Loucy (cell line): ENCODE data around the gene CACNA2D3.

Experiments
- EZH2phosphoT487 ChIP-seq: fragments of 200-600 bp; IDR thresholded peaks from 2 replicates; pipeline ENCODE4 v1.6.1; 2018; ENCODE audit warnings: antibody characterized with exemption, mild to moderate bottlenecking, moderate library complexity, borderline replicate concordance
- TF ChIP-seq, protein P1 (sequence below): fragments of 200-600 bp; sonication (generic); conservative IDR thresholded peaks from 2 replicates; pipeline ENCODE4 v1.5.1; 2014; ENCODE audit warnings: mild to moderate bottlenecking, antibody characterized with exemption, low read length

DNA sequence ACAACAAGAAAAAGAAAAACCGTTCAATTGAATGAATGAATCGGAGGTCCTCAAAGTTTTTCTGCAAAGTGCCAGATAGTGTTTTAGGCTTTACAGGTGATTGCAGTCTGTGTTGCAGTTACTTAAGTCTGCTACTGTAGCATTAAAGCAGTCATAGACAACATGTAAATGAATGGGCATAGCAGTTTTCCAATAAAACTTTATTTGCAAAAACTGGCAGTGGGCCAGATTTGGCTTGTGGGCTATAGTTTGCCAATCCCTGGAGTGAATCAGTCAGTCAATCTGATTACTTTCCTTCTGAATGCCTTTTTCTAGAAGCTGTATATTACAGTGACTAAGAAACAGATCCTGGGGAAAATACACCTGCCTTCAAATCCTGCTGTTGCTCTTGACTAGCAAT, 562.9 kb downstream of the CACNA2D3 start:
- TF ChIP-seq, protein P1, sequence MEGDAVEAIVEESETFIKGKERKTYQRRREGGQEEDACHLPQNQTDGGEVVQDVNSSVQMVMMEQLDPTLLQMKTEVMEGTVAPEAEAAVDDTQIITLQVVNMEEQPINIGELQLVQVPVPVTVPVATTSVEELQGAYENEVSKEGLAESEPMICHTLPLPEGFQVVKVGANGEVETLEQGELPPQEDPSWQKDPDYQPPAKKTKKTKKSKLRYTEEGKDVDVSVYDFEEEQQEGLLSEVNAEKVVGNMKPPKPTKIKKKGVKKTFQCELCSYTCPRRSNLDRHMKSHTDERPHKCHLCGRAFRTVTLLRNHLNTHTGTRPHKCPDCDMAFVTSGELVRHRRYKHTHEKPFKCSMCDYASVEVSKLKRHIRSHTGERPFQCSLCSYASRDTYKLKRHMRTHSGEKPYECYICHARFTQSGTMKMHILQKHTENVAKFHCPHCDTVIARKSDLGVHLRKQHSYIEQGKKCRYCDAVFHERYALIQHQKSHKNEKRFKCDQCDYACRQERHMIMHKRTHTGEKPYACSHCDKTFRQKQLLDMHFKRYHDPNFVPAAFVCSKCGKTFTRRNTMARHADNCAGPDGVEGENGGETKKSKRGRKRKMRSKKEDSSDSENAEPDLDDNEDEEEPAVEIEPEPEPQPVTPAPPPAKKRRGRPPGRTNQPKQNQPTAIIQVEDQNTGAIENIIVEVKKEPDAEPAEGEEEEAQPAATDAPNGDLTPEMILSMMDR: no peak
- TF ChIP-seq EZH2phosphoT487: no peak
